Activated CD8-positive, alpha-beta memory T cell treated with anti-CD3 and anti-CD28 coated beads for 48 hours (primary cell): Measurements from ENCODE around the gene RUVBL1.

Source experiments
- DNase-seq, 3 experiments: peaks; one replicate each; pipeline ENCODE4 v3.0.0-alpha.2; 2020; ENCODE audit warnings: low read depth in 2 of 3, low spot score in 2 of 3

RUVBL1 gene

GRCh38 chr3:128083396-128083795 is 40.2 kb downstream of the RUVBL1 start:
- no peak for DNase-seq

GRCh38 chr3:128082546-128082945 is 41.1 kb downstream of the RUVBL1 start:
- no peak for DNase-seq

GRCh38 chr3:128081846-128082245 is 41.8 kb downstream of the RUVBL1 start:
- no peak for DNase-seq

- DNase-seq, result no peak
Measured at GRCh38 chr3:128081226-128081625, 42.4 kb downstream of the RUVBL1 start.

GRCh38 chr3:128080323-128081080 is 43.1 kb downstream of the RUVBL1 start:
- no peak for DNase-seq

- no peak for DNase-seq
Measured at GRCh38 chr3:128079823-128080222, 43.8 kb downstream of the RUVBL1 start.

- no peak for DNase-seq
Measured at GRCh38 chr3:128078875-128079274, 44.7 kb downstream of the RUVBL1 start.

GRCh38 chr3:128078322-128078721 is 45.3 kb downstream of the RUVBL1 start:
- no peak for DNase-seq

- DNase-seq, result no peak
Measured at GRCh38 chr3:128077665-128078064, 45.9 kb downstream of the RUVBL1 start.

- no peak for DNase-seq
Measured at GRCh38 chr3:128077202-128077624, 46.4 kb downstream of the RUVBL1 start.

- no peak for DNase-seq
Measured at GRCh38 chr3:128076483-128077201, 47.0 kb downstream of the RUVBL1 start.

- peak; percentile 59 to 82 (median 81) for DNase-seq
Measured at GRCh38 chr3:128075522-128076482, 47.8 kb downstream of the RUVBL1 start.

GRCh38 chr3:128074851-128075521 is 48.6 kb downstream of the RUVBL1 start:
- DNase-seq, result no peak

GRCh38 chr3:128073807-128074206 is 49.8 kb downstream of the RUVBL1 start:
- DNase-seq, result no peak

GRCh38 chr3:128073185-128073725 is 50.4 kb downstream of the RUVBL1 start:
- no peak for DNase-seq

GRCh38 chr3:128072454-128073184 is 51.0 kb downstream of the RUVBL1 start:
- no peak for DNase-seq

- no peak for DNase-seq
Measured at GRCh38 chr3:128071771-128072453, 51.7 kb downstream of the RUVBL1 start.

- DNase-seq, result no peak
Measured at GRCh38 chr3:128070898-128071591, 52.6 kb downstream of the RUVBL1 start.

GRCh38 chr3:128069271-128069670 is 54.3 kb downstream of the RUVBL1 start:
- DNase-seq, result no peak
